GM12874 (cell line): Measurements from ENCODE around the gene PAM.

ENCODE experiments used
- TF ChIP-seq, protein P1 (sequence below): IDR thresholded peaks from 2 replicates; pipeline ENCODE4 v1.5.1; 2011; ENCODE audit warnings: low read depth, mild to moderate bottlenecking, control low read depth, low read length, moderate library complexity; ENCODE audit not compliant: insufficient read depth

Gene PAM

DNA sequence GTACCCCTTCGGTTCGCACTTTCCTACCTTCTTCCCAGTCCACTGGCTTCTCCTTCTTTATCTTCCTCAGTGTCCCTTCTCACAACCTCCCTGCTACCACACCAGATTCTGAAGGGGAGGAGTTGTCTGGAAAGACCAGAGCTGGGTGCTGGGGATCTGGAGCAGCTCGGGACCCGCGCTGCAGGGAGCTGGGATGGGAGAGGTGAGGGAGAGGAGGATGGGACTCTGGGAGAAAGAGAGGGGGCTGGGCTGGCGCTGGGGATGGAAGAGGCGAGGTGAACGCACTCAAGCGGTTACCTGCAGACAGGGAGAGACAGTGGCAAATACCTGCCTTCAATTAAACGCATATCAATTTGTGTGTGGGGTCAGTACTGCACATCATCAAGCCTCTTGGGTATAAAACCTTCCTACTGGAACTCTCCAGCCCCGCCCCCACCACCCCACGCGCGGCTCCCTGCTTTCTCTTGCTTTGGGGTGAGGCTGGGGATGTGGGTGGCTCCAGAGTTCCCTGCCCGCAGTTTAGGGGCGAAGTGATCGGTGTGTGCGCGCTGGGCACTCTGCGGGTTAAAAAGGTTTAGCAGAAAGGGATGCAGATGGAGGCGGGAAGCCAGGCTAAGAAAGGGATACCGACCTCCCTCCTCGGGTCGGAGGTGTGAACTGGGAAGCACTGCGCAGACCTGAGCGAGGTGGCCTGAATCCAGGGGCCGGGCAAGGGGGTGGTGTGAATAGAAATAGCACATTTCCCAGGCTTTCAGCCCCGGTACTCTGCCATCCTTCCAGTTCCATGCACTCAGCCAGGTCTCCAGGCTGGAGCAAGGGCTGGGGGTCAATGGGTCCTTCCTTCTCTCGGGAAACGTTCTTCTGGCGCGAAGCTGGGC, 977 bp upstream of the PAM start:
- TF ChIP-seq, protein P1, sequence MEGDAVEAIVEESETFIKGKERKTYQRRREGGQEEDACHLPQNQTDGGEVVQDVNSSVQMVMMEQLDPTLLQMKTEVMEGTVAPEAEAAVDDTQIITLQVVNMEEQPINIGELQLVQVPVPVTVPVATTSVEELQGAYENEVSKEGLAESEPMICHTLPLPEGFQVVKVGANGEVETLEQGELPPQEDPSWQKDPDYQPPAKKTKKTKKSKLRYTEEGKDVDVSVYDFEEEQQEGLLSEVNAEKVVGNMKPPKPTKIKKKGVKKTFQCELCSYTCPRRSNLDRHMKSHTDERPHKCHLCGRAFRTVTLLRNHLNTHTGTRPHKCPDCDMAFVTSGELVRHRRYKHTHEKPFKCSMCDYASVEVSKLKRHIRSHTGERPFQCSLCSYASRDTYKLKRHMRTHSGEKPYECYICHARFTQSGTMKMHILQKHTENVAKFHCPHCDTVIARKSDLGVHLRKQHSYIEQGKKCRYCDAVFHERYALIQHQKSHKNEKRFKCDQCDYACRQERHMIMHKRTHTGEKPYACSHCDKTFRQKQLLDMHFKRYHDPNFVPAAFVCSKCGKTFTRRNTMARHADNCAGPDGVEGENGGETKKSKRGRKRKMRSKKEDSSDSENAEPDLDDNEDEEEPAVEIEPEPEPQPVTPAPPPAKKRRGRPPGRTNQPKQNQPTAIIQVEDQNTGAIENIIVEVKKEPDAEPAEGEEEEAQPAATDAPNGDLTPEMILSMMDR: no peak

DNA sequence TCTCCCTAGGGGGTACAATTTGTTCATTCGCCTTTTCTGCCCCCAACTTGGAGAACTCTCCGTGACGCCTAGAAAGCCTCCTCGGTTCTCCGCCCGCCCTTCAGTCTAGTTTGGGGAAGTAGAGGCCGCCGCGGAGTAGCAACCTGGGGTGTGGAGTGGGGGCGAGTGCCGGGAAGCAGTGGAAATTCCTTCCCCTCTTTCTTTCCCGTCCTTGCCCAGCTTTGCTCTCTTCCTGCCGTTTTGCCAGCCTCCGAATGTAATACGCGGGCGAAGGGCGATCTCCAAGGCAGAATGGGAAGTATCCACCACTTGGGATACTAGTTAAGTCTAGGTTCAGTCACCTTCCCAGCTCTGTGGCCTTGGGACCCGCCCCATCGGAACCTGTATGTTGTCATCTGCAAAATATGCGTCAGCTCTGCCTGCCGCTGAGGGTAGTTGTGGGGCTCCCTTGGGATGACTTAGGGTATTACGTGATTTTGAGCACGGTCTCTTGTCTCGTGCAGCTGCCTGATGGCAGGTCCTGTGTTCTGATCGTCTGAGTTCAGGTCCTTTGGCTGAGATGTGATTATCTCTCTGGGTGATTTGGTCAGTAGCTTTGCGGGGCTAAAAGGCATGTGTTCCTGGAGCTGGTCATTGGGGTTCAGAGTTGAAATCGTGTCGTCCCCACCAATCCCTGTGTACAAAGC, 724 bp downstream of the PAM start:
- TF ChIP-seq, protein P1: no peak

DNA sequence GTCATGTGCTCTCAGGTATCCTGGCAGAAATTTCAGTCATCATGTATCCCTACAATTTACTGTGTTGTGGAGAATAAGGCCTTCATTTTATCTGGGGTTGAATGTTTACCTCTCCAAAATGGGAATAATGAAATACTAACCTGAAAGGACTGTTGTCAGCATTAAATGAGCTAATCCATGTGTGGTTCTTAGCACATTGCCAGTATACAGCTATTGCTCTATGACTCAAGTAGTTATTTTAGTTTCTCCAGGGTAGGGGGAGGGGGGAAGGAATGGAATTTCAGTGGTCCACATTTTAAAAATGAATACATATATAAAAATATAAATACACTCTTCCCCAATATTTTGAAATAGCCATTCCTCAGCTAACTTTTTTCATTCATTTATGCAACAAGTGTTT, 3.5 kb downstream of the PAM start:
- TF ChIP-seq, protein P1: no peak

DNA sequence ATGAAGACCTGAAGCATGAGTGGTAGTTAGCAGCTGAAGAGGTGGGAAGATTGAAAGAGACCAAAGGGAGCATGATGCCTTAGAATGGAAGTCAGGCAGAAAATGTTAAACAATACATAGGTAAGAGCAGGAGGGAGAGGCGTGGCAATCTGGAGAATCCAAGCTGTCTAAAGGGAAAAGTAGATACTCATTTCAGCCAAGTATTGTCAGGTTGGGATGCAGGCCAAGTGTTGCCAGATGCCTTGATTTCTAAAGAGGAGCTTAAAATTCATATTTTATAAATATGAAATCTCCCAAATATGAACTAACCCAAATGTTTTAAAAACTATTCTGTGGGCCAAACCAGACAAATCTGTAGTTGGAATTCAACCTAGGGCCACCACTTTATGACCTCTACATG, 4.2 kb downstream of the PAM start:
- TF ChIP-seq, protein P1: no peak

DNA sequence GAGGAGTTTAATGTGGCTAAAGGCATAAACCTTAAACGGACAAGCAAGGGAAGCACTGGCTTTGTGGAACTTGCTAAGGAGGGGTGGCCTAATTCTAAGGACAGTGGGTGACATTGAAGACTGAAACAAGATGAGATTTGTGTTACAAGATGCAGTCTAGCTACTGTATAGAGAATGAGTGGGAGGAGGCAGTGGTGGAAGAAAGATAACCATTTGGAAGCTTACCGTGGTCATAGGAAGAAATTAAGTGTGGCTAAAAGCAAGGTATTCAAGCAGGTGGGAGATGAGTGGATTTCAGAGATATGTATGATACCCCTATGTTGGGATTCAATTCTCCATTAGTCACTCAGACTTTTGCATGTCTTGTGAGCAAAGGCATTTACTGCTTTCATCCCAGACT, 4.6 kb downstream of the PAM start:
- TF ChIP-seq, protein P1: no peak

DNA sequence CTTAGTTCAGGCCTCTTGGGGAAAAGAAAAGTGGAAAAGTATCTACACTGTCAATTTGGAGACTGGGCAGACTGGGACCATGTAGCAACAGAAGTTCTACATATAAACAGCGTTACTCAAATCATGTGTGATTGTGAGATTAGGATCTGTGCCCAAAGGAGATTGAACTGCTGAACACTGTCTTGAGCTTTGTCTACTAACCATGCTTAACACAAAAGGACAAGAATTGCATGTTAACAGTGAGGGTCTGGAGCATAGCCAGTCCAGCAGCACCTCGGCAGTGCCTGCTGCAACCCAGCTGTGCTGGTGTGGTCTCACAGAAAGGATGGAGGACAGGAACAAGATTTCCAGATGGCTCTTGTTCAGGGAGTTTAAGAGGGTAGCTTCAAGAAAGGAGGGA, 5.7 kb downstream of the PAM start:
- TF ChIP-seq, protein P1: no peak

DNA sequence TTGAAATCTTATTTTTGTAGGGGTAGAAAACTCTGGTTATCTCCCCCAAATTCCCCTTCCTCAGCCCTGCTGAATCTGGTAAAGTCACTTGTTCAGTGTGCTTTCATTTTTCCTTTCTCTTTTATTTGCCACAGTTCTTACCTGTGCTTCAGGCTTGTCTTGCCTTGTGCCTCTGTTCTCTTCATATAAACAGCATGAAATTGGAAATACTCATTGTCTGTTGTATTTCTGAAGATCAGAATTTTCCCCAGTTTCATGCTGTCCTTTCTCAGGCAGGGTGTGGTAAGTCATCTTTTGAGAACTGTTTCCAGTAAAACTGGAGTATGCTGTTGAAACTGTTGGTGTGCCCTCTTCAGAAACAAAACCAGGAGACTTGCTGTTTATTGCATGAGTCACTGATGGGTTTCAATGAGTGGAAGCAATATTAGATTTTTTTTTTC, 7.0 kb downstream of the PAM start:
- TF ChIP-seq, protein P1: no peak
